ENCODE data around the gene BAIAP2L2.

- no peak for TF ChIP-seq TCF12 (IDR thresholded peaks at IDR 0.05; ENCODE audit: low read depth)
- no peak for TF ChIP-seq TAF1 (IDR thresholded peaks at IDR 0.05; ENCODE audit: low read depth)
- no peak for TF ChIP-seq CEBPB (IDR thresholded peaks at IDR 0.05)
- no peak for TF ChIP-seq YY1 (IDR thresholded peaks at IDR 0.05; ENCODE audit: low read depth)
- no peak for TF ChIP-seq EP300 (IDR thresholded peaks at IDR 0.05; ENCODE audit: borderline replicate concordance)
- no peak for TF ChIP-seq TEAD4 (IDR thresholded peaks at IDR 0.05)
- TF ChIP-seq REST (IDR thresholded peaks at IDR 0.05; ENCODE audit: low read depth) = no peak
- TF ChIP-seq FOXM1 (IDR thresholded peaks at IDR 0.05; ENCODE audit: borderline replicate concordance, low read depth) = no peak
- TF ChIP-seq RAD21 (IDR thresholded peaks at IDR 0.05; ENCODE audit: low read depth) = no peak
- no peak for TF ChIP-seq NFIC (IDR thresholded peaks at IDR 0.05)
Observed at GRCh38 chr22:38071421-38072321, 38.8 kb downstream of the BAIAP2L2 start.

All from Ishikawa (cell line).